ENCODE measurements around the gene METTL8.

- TF ChIP-seq, protein P1, sequence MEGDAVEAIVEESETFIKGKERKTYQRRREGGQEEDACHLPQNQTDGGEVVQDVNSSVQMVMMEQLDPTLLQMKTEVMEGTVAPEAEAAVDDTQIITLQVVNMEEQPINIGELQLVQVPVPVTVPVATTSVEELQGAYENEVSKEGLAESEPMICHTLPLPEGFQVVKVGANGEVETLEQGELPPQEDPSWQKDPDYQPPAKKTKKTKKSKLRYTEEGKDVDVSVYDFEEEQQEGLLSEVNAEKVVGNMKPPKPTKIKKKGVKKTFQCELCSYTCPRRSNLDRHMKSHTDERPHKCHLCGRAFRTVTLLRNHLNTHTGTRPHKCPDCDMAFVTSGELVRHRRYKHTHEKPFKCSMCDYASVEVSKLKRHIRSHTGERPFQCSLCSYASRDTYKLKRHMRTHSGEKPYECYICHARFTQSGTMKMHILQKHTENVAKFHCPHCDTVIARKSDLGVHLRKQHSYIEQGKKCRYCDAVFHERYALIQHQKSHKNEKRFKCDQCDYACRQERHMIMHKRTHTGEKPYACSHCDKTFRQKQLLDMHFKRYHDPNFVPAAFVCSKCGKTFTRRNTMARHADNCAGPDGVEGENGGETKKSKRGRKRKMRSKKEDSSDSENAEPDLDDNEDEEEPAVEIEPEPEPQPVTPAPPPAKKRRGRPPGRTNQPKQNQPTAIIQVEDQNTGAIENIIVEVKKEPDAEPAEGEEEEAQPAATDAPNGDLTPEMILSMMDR (IDR thresholded peaks at IDR 0.05), result peak; percentile 38; the same call in 1 of the 2 replicates
- TF ChIP-seq SIN3A (IDR thresholded peaks at IDR 0.05; ENCODE audit: borderline replicate concordance, insufficient read depth, low read depth, low read length) (peak; percentile 32; the same call in 1 of the 2 replicates), POLR2AphosphoS5 (IDR thresholded peaks at IDR 0.05; ENCODE audit: low read depth, low read length) (peak; percentile 65; the same call in 1 of the 2 replicates), REST (IDR thresholded peaks at IDR 0.05; ENCODE audit: insufficient read depth in 1 of 2, low read depth in 2 of 2, low read length in 1 of 2) (no peak), TCF7L2 (IDR thresholded peaks at IDR 0.05; ENCODE audit: low read depth, low read length) (no peak)
Observed at GRCh38 chr2:171434013-171434989, 511 bp upstream of the METTL8 start, which contains the start of gene DCAF17.
